IPS-11a (cell line): ENCODE measurements around the gene BAIAP2.

ENCODE experiments used
- H3K4me3 ChIP-seq: one replicate; pipeline ENCODE4 v1.5.1; 2013; ENCODE audit warnings: low read depth, low read length, control low read depth

Gene BAIAP2

DNA sequence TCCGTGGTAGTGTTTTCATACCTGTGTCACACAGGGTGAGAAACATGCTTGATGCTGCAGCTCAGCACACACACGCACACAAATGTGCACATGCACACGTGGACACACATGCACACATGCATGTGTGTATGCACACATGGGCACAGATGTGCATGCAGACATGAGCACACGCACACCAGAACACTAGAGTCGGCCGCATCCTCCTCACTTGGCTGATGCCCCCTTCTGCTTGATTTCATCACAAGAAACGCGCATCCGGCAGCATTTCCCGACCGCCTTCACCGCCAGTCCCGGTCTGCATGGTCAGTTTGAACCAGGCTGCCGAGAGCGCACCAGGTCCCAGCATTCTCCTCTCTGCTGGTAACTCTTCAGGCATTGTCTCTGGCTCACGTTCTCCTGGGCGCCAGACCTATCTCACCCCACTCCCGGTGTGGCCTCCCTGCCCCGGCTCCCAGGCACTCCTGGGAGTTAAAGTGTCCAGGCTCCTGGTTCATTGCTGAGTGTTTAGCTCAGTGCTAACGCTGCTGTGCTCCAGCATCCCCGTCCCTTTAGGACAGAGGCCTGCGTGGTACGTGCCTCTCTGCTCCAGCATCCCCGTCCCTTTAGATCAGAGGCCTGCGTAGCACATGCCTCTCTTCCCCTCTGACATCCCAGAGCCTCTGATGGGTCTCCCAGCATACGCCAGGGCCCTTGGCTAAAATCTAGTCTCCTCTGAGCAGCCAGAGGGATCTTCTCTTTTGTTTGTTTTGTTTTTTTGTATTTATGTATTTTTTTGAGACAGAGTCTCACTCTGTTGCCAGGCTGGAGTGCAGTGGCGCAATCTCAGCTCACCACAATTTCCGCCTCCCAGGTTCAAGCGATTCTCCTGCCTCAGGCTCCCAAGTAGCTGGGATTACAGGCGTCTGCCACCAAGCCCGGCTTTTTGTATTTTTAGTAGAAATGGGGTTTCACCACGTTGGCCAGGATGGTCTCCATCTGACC, 16.0 kb downstream of the BAIAP2 start:
- H3K4me3 ChIP-seq: no peak overlapping the region

DNA sequence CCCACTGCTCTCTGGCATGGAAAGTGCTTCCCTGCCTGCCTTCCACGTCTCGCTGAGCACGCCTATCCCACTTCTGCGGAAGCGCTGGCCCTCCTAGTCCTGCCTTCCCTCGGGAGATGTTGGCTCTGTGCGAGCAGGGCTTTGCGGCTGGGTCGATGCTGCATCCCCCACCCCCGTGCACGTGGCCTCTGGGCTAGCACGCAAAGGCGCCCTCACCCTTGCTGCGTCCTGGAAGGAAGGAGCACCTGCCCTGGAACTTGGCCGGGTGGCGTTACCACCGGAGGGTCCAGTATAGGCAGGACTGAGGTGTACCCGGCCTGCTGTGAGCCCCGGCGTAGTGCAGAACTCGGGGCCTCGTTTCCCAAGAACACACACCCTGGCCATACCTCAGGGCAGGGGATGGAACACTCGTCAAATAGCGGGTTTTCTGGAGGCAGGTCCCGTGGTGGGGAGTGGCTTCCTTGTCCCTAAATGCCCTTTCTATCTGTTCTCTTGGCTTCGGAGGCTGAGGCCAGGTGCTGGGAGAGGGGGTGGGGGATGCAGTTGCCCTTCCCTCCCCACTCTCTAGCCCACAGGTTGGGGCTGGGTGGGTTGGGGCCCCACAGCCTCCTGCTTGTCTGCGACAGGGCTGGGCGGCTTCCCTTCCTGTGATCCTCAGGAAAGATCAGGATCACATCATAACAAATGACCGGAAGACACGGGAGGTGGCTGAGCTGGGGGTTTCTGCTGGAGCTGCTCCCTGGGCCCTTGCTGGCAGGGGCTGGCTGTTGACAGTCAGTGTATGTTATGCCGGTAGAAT, 17.4 kb downstream of the BAIAP2 start:
- no peak overlapping the region for H3K4me3 ChIP-seq

DNA sequence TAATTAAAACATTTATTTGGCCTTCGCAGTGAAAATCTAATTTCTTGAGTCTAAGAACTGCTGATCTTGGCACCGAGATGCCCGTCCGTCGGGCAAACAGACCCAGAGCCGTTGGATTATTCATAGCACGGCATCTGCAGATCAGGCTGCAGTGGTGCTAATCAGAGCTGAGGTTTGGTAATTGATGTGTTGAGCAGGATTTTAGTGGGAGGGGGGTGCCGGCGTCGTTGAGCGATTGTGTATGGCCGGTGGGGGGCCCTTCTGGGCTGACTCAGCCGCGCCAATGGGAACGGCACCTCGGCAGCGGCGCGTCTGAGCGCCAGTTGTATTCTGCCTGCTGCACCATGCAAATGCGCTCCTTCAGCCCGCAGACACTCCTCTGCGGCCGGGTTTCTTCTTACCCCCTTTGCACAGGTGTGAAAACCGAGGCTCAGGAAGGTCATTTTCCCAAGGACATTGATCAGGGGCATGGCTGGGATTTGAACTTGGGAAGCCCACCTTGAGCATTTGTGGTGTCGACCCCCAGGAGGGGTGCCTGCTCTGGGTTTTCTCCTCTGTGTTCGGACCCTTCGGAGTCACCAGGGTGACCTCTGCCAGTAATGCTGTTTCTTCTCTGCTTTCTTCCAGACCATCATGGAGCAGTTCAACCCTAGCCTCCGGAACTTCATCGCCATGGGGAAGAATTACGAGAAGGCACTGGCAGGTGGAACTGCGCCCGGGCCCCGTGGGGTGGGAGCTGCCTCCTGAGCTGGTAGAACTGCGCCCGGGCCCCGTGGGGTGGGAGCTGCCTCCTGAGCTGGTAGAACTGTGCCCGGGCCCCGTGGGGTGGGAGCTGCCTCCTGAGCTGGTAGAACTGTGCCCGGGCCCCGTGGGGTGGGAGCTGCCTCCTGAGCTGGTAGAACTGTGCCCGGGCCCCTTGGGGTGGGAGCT, 18.4 kb downstream of the BAIAP2 start:
- H3K4me3 ChIP-seq: no peak overlapping the region

DNA sequence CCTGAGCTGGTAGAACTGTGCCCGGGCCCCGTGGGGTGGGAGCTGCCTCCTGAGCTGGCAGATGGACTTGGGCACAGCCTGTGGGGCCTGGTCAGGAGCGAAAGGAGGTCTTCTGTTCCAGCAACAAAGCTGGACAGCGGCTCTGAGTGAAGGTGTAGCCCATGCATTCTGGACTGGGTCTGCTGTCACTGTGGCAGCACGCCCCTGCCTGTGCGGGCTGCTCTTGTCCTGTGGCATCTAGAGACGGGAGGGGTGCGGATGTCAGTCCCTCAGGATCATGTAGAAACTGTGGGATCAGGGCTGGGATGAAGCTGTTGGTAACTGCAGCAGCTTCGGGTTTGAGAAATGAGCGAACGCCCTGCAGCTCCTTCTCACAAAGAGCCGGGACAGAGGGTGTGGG, 19.4 kb downstream of the BAIAP2 start:
- no peak overlapping the region for H3K4me3 ChIP-seq

DNA sequence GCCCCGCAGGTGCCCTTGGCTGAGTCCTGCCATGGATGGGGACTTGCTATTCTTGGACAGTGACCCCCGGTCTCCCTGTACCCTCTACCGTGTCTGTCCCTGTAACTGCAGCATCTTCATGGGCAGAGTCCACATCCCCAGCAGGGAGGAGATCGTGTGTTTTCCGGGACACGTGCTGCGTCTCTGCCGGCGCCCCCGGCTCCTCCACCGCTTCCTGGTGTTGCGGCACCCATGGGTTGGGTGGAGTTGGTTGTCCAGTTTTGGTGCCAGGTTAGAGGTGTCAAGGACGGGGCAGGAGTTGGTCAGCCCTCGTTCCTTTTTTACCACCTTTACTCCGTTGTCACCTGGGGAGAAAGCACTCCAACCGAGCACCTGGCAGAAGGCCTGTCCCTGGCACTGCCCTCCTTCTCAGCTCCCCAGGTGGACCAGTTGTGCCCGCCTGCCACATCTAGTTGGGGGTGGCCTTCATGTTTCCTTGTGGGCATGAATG, 20.0 kb downstream of the BAIAP2 start:
- no peak overlapping the region for H3K4me3 ChIP-seq

DNA sequence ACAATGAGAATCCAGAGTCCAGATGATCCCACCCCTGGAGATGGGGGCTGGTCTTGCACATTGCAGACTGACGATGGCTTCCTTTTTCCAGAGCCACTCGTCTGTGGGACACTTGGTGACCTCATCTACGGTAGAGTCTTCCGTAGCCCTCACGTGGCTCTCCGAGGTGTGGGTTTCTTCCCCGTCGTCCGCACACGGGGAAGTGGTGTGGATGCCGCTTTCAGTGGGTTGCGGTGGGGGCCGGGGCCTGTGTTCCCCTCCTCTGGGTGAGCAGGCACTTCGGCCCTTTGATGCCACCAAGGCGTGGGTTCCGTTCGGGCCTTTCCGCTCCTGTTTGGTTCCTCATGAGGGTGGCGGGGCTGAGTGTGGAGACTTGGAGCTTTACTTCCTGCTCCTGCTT, 21.4 kb downstream of the BAIAP2 start:
- no peak overlapping the region for H3K4me3 ChIP-seq

DNA sequence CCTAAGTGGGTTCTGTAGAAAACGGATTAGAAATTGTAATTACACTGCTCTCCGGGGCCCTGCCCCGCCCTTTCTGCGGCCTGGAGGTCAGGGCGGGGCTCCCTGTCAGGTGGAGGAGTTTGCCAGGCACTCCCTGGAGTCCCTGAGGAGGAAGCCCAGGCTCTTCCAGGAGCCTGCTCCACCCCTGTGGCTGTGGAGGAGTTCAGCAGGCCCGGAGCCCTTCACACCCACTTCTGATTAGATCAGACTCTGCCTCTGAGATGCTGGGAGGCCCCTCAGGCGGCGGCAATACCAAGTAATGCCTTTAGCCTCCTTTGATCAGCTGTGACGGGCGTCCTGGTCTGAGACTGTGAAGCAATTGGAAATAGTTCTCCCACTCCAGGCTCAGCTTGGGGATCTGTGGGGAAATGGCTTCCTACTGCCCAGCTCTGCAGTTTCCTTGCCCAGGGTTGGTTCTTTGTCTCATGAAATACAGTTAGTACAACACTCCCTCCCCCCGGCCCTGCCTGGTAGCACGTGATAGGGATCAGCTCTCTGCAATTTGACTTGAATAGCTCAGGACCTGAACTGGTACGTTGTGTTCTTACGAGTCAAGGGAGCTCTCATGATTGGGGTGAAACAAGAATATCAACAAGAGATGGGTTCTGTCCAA, 22.3 kb downstream of the BAIAP2 start:
- H3K4me3 ChIP-seq: no peak overlapping the region

- H3K4me3 ChIP-seq: no peak overlapping the region
Measured at GRCh38 chr17:81057777-81058176, 22.8 kb downstream of the BAIAP2 start.

- no peak overlapping the region for H3K4me3 ChIP-seq
Measured at GRCh38 chr17:81058263-81058871, 23.4 kb downstream of the BAIAP2 start.

DNA sequence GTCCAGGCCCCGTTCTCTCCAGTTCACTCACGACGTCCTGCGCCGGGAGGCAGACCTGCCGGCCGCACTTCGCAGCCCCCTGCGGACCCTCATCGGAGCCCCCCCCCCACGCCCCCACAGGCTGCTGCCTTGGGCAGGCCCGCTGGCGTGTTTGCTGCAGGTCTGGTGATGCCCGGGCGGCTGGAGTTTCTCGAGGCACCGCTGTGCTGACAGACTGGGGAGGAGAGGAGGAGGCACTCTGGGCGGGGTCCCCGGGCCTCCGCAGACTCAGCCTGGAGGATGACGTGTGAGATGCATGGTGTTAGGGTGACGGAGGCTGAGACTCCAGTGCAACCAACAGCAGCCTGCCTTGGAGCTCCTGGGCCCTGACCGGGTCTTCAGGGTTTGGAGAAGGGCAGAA, 24.1 kb downstream of the BAIAP2 start:
- no peak overlapping the region for H3K4me3 ChIP-seq

DNA sequence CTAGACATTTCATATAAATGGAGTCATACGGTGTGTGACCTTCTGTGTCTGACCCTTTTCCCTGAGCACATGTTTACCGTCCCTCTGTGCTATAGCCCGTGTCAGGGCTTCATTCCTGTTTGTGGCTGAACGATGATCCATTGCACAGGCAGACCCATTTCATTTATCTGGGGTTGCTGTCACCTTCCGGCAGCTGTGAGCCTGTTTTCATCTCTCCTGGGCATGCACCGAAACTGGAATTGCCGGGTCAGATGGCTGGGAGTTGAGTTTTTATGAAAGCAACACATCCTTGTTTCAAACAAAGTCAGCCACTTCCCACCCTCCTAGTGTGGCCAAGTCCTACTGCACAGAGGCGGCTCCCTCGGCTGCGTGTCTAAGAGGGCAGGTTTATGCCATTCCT, 25.5 kb downstream of the BAIAP2 start:
- H3K4me3 ChIP-seq: no peak overlapping the region

GRCh38 chr17:81061027-81061735, 26.2 kb downstream of the BAIAP2 start:
- no peak overlapping the region for H3K4me3 ChIP-seq

- H3K4me3 ChIP-seq: no peak overlapping the region
Measured at GRCh38 chr17:81062014-81062780, 27.2 kb downstream of the BAIAP2 start.

GRCh38 chr17:81063106-81064093, 28.4 kb downstream of the BAIAP2 start:
- H3K4me3 ChIP-seq: no peak overlapping the region

- no peak overlapping the region for H3K4me3 ChIP-seq
Measured at GRCh38 chr17:81064678-81065475, 29.9 kb downstream of the BAIAP2 start.

DNA sequence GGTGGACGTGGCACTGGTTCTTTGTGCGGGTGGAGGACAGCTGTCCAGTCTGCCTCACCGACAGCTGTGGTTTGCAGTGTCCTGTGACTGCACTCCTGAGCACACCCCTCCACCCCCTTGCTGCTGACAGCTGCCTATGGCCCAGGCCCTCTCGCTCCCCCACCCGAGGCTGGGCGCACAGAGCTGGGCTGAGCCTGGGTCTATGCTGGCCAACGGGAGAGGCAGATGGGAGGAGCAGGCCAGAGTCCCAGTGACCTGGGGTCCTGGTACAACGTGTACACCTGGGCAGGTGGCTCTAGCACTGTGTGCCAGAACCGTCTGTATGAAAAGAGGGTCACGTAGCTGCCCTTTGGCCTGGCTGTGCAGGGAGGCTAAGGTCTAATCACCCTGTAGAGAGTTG, 30.5 kb downstream of the BAIAP2 start:
- no peak overlapping the region for H3K4me3 ChIP-seq
